Subcutaneous adipose tissue (tissue), 4 donors: ENCODE data around the gene KLHL20. TPM values are rescaled to one million over a fixed set of nuclear protein-coding genes. Genes with fewer than 3 reads are reported as not detected.

ENCODE experiments used
- CTCF ChIP-seq: fragments of 450-650 bp; IDR thresholded peaks from one replicate; pipeline ENCODE4 v1.5.1; 2016; ENCODE audit warnings: low read depth, mild to moderate bottlenecking, control low read depth, antibody characterized with exemption, moderate library complexity
- total RNA-seq, 4 donors: library from RNA; depleted of rRNA; stranded (reverse); fragments of >200 nt; gene quantifications; one replicate each; pipeline ENCODE4 v1.1.0, GENCODE V29; 2016

Gene KLHL20
- total RNA-seq, 4 donors from 2014 or later: 27.7 to 45.2 (median 44.4) TPM

GRCh38 chr1:173768827-173769226 lies 54.0 kb downstream of the KLHL20 start:
- no peak for TF ChIP-seq CTCF

- TF ChIP-seq CTCF: no peak
Measured at GRCh38 chr1:173771560-173771959, 56.8 kb downstream of the KLHL20 start.

- no peak for TF ChIP-seq CTCF
Measured at GRCh38 chr1:173775578-173776226, 60.9 kb downstream of the KLHL20 start.

GRCh38 chr1:173779936-173780335 lies 65.2 kb downstream of the KLHL20 start:
- no peak for TF ChIP-seq CTCF

- TF ChIP-seq CTCF: no peak
Measured at GRCh38 chr1:173784997-173785396, 70.2 kb downstream of the KLHL20 start.

GRCh38 chr1:173789841-173790240 lies 75.1 kb downstream of the KLHL20 start:
- no peak for TF ChIP-seq CTCF

GRCh38 chr1:173798078-173798477 lies 83.3 kb downstream of the KLHL20 start:
- TF ChIP-seq CTCF: no peak
